ENCODE results near the gene TRIM54. TPM values are rescaled to one million over a fixed set of nuclear protein-coding genes. Genes with fewer than 3 reads are reported as not detected.
A peak's percentile ranks its signal among the peaks of the same experiment; 100 is the strongest.

The TRIM54 gene
- total RNA-seq, 2 experiments from 2014 or later, result 0.19 TPM; not detected in 1

GRCh38 chr2:27247893-27248292, 34.3 kb upstream of the TRIM54 start:
- H3K4me1 Mint-ChIP-seq, result peaks cover 4% of the 10 kb centered on the region
- H3K27ac Mint-ChIP-seq, result no peak overlapping the region
- ATAC-seq (ENCODE audit: low read depth), result no peak
- no peaks in the 10 kb centered on the region for H3K9me3 Mint-ChIP-seq
- no peaks in the 10 kb centered on the region for H3K36me3 Mint-ChIP-seq
- POLR2A ChIA-PET, result interaction anchor here (1.0 kb wide), 1 partner anchor 15 kb away, joined by 3 read pairs; the partner anchor contains the start of gene SLC30A3
- no peak for DNase-seq
- no peak overlapping the region for H3K4me3 Mint-ChIP-seq
- H3K27me3 Mint-ChIP-seq, result peaks cover 4% of the 10 kb centered on the region

- peaks cover 4% of the 10 kb centered on the region for H3K4me1 Mint-ChIP-seq
- ATAC-seq (ENCODE audit: low read depth), result no peak
- no peak for DNase-seq
- no peak overlapping the region for H3K27ac Mint-ChIP-seq
- POLR2A ChIA-PET, result no interaction called here
- H3K36me3 Mint-ChIP-seq, result no peaks in the 10 kb centered on the region
- peaks cover 6% of the 10 kb centered on the region for H3K27me3 Mint-ChIP-seq
- no peak overlapping the region for H3K4me3 Mint-ChIP-seq
- H3K9me3 Mint-ChIP-seq, result no peaks in the 10 kb centered on the region
Observed at GRCh38 chr2:27249159-27249890, 32.9 kb upstream of the TRIM54 start.

DNA sequence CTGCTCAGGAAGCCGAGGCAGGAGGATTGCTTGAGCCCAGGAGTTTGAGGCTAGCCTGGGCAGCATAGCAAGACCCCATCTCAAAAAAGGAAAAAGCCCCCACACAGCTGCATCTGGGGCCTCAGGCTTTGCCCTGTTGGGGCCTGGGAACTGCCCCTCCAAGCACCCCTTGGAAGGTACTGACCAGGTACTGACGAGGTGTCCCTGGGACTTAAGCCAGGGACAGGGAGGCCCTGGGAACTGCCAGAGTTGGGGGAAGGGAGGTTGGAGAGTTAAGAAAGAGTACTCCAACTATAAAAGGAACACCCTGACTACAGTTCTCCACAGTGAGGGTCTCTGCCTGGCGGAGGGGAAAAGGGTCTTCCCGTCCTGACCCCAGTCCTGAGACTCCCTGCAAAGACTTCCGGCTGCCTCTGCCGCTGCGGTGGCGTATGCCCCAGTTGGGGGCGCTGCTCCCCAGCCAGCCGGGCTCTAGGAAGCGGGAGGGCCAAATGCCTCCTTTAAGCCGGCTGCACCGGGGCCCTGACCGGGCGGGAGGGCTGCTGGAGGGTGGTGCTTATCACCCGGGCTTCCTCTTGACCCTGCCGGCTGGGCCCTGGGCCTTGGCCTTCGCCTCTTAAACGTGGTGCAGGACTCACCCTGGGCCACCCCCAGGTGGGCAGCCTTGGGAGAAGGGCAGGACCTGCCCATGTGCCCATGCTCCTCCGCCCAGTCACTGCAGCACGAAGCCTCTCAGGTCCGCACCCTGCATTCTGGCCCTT, 32.2 kb upstream of the TRIM54 start:
- DNase-seq (peak; percentile 80), ATAC-seq (ENCODE audit: low read depth) (peak; percentile 78)
- H3K27me3 Mint-ChIP-seq, result peaks cover 11% of the 10 kb centered on the region
- POLR2A ChIA-PET, result no interaction called here
- no peaks in the 10 kb centered on the region for H3K36me3 Mint-ChIP-seq
- H3K9me3 Mint-ChIP-seq, result no peaks in the 10 kb centered on the region
- no peak overlapping the region for H3K27ac Mint-ChIP-seq
- peaks cover 4% of the 10 kb centered on the region for H3K4me1 Mint-ChIP-seq
- H3K4me3 Mint-ChIP-seq, result no peak overlapping the region

- H3K27me3 Mint-ChIP-seq, result peaks cover 17% of the 10 kb centered on the region
- H3K27ac Mint-ChIP-seq, result no peak overlapping the region
- POLR2A ChIA-PET, result interaction anchor here (1.0 kb wide), 1 partner anchor 52 kb away, joined by 3 read pairs; no protein-coding TSS in a partner anchor
- DNase-seq (no peak), ATAC-seq (ENCODE audit: low read depth) (no peak)
- no peaks in the 10 kb centered on the region for H3K9me3 Mint-ChIP-seq
- H3K36me3 Mint-ChIP-seq, result no peaks in the 10 kb centered on the region
- H3K4me3 Mint-ChIP-seq, result no peak overlapping the region
- H3K4me1 Mint-ChIP-seq, result peaks cover 4% of the 10 kb centered on the region
Observed at GRCh38 chr2:27250652-27251379, 31.4 kb upstream of the TRIM54 start.

DNA sequence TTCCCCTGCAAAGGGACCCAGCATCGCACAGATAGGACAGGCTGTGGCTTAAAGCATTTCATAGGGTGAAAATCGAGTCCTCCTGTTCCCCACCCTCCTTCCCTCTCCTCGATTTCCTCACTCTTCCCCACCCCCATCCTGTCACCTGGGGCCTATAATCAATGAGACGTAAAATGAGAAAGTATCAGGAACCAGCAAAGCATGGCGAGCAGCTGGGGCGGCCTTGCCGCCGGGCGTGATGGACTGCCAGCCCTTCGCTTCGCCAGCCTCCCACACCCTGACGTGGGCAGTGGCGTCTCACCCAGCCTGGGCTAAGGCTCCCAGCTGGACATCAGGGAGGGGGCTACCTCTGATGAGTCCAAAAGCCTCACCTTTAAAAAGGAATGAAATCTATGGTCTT, 30.5 kb upstream of the TRIM54 start:
- ATAC-seq (ENCODE audit: low read depth) (no peak), DNase-seq (no peak)
- POLR2A ChIA-PET, result interaction anchor here (1.0 kb wide), 1 partner anchor 51 kb away, joined by 3 read pairs; no protein-coding TSS in a partner anchor
- Mint-ChIP-seq H3K36me3 (no peaks in the 10 kb centered on the region), H3K4me3 (no peak overlapping the region), H3K9me3 (no peaks in the 10 kb centered on the region), H3K4me1 (peaks cover 4% of the 10 kb centered on the region), H3K27ac (no peak overlapping the region), H3K27me3 (peaks cover 26% of the 10 kb centered on the region)

GRCh38 chr2:27255187-27255586, 27.0 kb upstream of the TRIM54 start:
- H3K27ac Mint-ChIP-seq, result no peak overlapping the region
- POLR2A ChIA-PET, result no interaction called here
- DNase-seq (no peak), ATAC-seq (ENCODE audit: low read depth) (no peak)
- no peaks in the 10 kb centered on the region for H3K4me1 Mint-ChIP-seq
- peaks cover 37% of the 10 kb centered on the region for H3K27me3 Mint-ChIP-seq
- H3K36me3 Mint-ChIP-seq, result no peaks in the 10 kb centered on the region
- H3K4me3 Mint-ChIP-seq, result no peak overlapping the region
- no peaks in the 10 kb centered on the region for H3K9me3 Mint-ChIP-seq

- Mint-ChIP-seq H3K27ac (no peak overlapping the region), H3K27me3 (peaks cover 42% of the 10 kb centered on the region), H3K36me3 (no peaks in the 10 kb centered on the region), H3K4me3 (no peak overlapping the region), H3K9me3 (no peaks in the 10 kb centered on the region), H3K4me1 (no peaks in the 10 kb centered on the region)
- no peak for DNase-seq
- POLR2A ChIA-PET, result no interaction called here
- no peak for ATAC-seq (ENCODE audit: low read depth)
Observed at GRCh38 chr2:27255660-27256059, 26.6 kb upstream of the TRIM54 start.

GRCh38 chr2:27256855-27257454, 25.3 kb upstream of the TRIM54 start:
- no peak overlapping the region for H3K4me3 Mint-ChIP-seq
- no peaks in the 10 kb centered on the region for H3K36me3 Mint-ChIP-seq
- POLR2A ChIA-PET, result no interaction called here
- no peak overlapping the region for H3K27ac Mint-ChIP-seq
- H3K27me3 Mint-ChIP-seq, result peaks cover 51% of the 10 kb centered on the region
- H3K9me3 Mint-ChIP-seq, result no peaks in the 10 kb centered on the region
- peaks cover 8% of the 10 kb centered on the region for H3K4me1 Mint-ChIP-seq
- DNase-seq (no peak), ATAC-seq (ENCODE audit: low read depth) (no peak)

DNA sequence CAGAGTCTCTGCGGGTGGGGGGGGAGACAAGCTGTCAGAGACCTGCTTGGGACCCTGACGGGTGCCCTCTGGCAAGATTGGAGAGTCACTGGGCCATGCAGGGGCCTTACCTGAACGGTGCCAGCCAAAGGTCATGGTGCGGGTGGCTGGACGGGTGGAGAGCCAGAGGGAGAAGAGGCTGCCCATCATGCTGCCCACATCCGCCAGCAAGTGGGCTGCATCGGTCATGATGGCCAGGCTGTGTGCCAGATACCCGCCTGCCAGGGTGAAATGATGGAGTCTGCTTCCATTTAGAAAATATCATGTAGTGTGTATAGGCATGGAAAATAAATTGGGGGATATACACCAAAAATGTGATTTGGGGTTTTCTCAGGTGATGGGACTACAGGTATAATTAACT, 24.2 kb upstream of the TRIM54 start:
- POLR2A ChIA-PET, result no interaction called here
- peaks cover 8% of the 10 kb centered on the region for H3K4me1 Mint-ChIP-seq
- H3K27ac Mint-ChIP-seq, result no peak overlapping the region

GRCh38 chr2:27261241-27261925, 20.8 kb upstream of the TRIM54 start:
- Mint-ChIP-seq H3K27ac (no peak overlapping the region), H3K36me3 (no peaks in the 10 kb centered on the region), H3K4me3 (peak overlapping the region; percentile 75), H3K9me3 (no peaks in the 10 kb centered on the region), H3K4me1 (peaks cover 22% of the 10 kb centered on the region), H3K27me3 (peaks cover 48% of the 10 kb centered on the region)
- POLR2A ChIA-PET, result no interaction called here
- DNase-seq, result no peak
- no peak for ATAC-seq (ENCODE audit: low read depth)

More for the DNA sequence above, 24.2 kb upstream of the TRIM54 start:
- H3K4me3 Mint-ChIP-seq, result no peak overlapping the region
- DNase-seq (no peak), ATAC-seq (ENCODE audit: low read depth) (no peak)
- no peaks in the 10 kb centered on the region for H3K9me3 Mint-ChIP-seq
- no peaks in the 10 kb centered on the region for H3K36me3 Mint-ChIP-seq
- peaks cover 51% of the 10 kb centered on the region for H3K27me3 Mint-ChIP-seq

DNA sequence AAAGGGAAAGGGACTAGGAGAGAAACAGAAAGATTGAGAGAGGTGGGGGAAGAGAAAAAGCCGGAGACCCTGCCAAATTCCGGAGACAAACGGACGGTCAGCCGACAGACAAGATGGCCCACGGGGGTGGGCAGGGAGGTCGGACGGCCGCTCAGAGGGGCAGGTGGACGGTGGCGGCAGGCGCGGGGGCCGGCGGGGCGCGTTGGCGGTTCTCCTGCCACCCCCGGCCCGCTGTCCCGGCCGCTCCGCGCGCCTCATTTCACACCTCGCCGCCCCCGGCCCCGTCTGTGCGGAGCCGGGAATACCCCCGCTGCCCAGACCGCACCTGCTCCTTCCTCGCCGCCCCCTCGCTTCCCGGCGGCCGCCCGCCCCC, 20.3 kb upstream of the TRIM54 start:
- DNase-seq (no peak), ATAC-seq (ENCODE audit: low read depth) (no peak)
- Mint-ChIP-seq H3K27ac (no peak overlapping the region), H3K4me1 (peaks cover 22% of the 10 kb centered on the region), H3K4me3 (peak overlapping the region; percentile 75), H3K36me3 (no peaks in the 10 kb centered on the region), H3K9me3 (no peaks in the 10 kb centered on the region), H3K27me3 (peaks cover 46% of the 10 kb centered on the region)
- POLR2A ChIA-PET, result no interaction called here

DNA sequence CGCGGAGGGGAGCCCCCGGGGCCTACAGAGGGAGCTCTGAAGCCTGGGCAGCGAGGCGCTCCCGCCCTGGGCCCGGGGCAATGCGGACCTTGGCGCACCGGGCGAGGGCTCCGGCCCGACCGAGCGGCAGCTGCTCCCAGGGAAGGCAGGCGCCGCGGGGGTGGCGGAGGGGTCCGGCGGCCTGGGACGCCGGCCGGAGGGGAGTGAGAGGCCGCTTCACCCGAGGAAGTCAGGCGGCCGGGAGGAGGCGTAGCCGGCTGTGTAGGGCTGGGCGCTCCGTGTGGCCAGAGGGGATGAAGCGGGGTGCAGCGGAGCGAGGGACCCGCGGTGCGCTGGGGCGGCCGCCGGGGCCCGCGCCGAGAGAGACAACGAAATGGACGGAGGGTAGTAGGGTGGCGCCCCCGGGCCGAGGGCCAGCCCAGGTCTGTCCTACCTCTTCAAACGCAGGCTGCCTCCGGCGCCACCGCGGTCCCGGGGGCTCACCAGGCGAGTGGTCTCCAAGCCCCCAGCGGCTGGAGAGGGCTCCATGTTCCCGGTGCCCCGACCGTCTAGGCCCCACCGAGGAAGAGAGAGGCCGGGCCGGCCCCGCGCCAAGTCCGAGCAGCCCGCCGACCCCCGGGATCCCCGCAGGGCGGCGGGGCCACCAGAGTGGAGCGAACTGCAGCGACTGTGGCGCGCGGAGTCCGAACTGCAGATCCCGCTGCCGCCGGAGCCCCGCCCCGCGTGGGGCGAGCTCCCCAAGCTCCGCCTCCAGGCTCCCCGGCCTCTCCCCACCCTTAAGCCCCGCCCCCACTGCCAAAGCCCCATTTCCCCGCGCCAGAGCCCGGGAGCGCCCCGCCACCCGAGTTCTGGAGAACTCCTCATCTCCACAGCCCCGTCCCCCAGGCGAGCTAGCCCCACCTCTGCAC, 19.6 kb upstream of the TRIM54 start, which contains the start of gene SLC30A3:
Gene SLC30A3, minus strand, starts transcription at position 669 of the 908 bp plus-strand sequence. Its CDS starts 141 bp downstream, at position 528.
- ATAC-seq (ENCODE audit: low read depth), result peak; percentile 65
- H3K27me3 Mint-ChIP-seq, result peaks cover 46% of the 10 kb centered on the region
- H3K36me3 Mint-ChIP-seq, result no peaks in the 10 kb centered on the region

More for the DNA sequence above, 19.6 kb upstream of the TRIM54 start, which contains the start of gene SLC30A3:
- peak within 1 kb of the TSS; percentile 81 for H3K4me3 Mint-ChIP-seq
- peaks cover 22% of the 10 kb centered on the region for H3K4me1 Mint-ChIP-seq
- no peak within 1 kb of the TSS for H3K27ac Mint-ChIP-seq
- peak; percentile 79 for DNase-seq
- no peaks in the 10 kb centered on the region for H3K9me3 Mint-ChIP-seq
- POLR2A ChIA-PET, result interaction anchor here (0.8 to 1.0 kb wide), 2 partner anchors 14 to 40 kb away, joined by 3 read pairs; no protein-coding TSS in a partner anchor
